Measurements from ENCODE around the gene UBE2U. TPM values are rescaled to one million over a fixed set of nuclear protein-coding genes. Genes with fewer than 3 reads are reported as not detected.

The UBE2U gene
- total and polyA plus RNA-seq, 2 experiments from 2014 or later = not detected

DNA sequence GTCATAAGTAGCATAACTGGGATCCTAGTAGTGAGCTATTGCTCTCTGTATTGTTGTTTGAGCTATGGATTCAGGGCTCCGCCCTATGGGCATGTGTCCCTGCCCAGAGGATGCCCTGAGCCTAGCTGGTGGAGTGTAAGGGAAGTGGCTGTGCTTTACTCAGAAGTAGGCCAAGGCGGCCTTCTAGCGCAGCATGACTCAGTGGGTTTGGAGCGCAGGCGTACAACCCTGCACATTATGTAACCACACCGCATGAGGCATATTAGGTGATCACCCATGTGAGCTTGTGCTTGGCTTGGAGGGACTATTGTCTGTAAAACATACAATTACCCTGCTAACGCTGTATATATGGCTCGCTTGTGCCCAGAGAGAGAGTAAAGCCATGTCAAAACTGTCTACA, 11.1 kb upstream of the UBE2U start:
- Histone ChIP-seq H3K9ac (no peak overlapping the region), H3K4me1 (ENCODE audit: insufficient read depth) (peaks cover 14% of the 10 kb centered on the region), H2AFZ (no peak overlapping the region), H3K79me2 (ENCODE audit: insufficient read depth) (no peaks in the 10 kb centered on the region), H3K27me3 (replicated peaks; ENCODE audit: insufficient read depth) (no peaks in the 10 kb centered on the region), H3K4me3 (no peak overlapping the region), H3K27ac (no peak overlapping the region), H4K20me1 (ENCODE audit: insufficient read depth) (no peaks in the 10 kb centered on the region), H3K9me2 (ENCODE audit: insufficient read depth) (no peaks in the 10 kb centered on the region), H3K9me3 (ENCODE audit: low read depth) (no peaks in the 10 kb centered on the region), H3F3A (ENCODE audit: insufficient read depth) (0 out of 2 replicates have a peak, but pooled peaks cover 7% of the 10 kb centered on the region), H3K4me2 (ENCODE audit: unreplicated experiment) (no peak overlapping the region), H3K36me3 (ENCODE audit: low read depth) (no peaks in the 10 kb centered on the region)
- TF ChIP-seq EZH2 (IDR thresholded peaks at IDR 0.05; ENCODE audit: insufficient read depth, poor library complexity, severe bottlenecking) = no peak
- TF ChIP-seq EZH2phosphoT487 (IDR thresholded peaks at IDR 0.05; ENCODE audit: insufficient read depth, low read depth) = no peak
- 94 to 97% methylated on average over 8 of the region's 8 CpGs for WGBS, 2 experiments (ENCODE audit: low coverage in 1 of 2, low lambda C conversion rate in 2 of 2, missing lambda C conversion rate in 2 of 2)
- DNase-seq = no peak
- in situ Hi-C loops (cut with MboI) = no loop called here

DNA sequence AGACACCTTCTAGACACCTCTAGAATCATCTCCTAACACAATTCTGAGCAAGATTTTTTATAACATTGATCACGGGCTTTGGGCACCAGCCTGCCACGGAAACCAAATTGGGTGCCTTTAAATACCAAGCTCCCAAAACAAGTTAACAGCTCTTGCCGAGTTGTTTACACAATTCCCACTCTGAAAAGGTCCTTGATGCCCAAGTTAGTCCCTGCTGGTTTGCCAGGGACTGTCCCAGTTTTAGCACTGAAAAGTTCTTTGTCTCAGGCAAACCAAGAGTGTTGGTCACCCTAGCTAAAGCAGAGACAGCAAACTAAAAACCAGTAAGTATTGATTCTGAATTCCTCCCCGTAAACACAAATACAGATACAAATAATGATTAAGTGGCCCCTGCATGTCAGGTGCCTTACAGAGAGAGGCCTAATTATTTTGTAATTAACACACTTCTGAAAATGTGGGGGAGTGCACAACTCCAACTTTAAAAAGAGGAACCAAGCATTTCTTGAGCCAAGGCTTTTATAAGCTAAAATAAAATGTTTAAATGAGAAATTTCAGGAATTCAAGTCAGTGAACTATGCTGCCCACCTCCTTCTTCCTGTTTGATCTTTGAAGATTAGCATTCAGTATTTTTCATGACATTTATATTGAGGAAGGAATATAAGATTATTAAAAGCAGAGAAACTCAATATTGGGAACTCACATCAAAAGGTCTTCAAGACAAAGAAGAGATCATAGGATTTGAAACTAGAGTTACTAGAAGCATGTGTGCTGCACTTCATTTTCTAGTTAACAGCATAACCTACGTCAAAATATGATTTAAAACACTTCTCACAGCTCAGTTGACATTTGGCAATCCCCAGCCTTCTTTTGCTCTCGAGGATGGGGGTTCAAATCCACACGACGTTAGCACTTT, 9.0 kb upstream of the UBE2U start:
- TF ChIP-seq EZH2phosphoT487 (IDR thresholded peaks at IDR 0.05; ENCODE audit: insufficient read depth, low read depth) (no peak), EZH2 (IDR thresholded peaks at IDR 0.05; ENCODE audit: insufficient read depth, poor library complexity, severe bottlenecking) (no peak)
- no peak overlapping the region for H3K4me3 ChIP-seq
- no peaks in the 10 kb centered on the region for H4K20me1 ChIP-seq (ENCODE audit: insufficient read depth)
- no peak for DNase-seq
- no peak overlapping the region for H3K27ac ChIP-seq
- H3K36me3 ChIP-seq (ENCODE audit: low read depth) = no peaks in the 10 kb centered on the region
- no peaks in the 10 kb centered on the region for H3K79me2 ChIP-seq (ENCODE audit: insufficient read depth)
- H3K9me3 ChIP-seq (ENCODE audit: low read depth) = no peaks in the 10 kb centered on the region
- peaks cover 14% of the 10 kb centered on the region for H3K4me1 ChIP-seq (ENCODE audit: insufficient read depth)
- 0 out of 2 replicates have a peak, but pooled peaks cover 7% of the 10 kb centered on the region for H3F3A ChIP-seq (ENCODE audit: insufficient read depth)
- H3K9ac ChIP-seq = no peak overlapping the region
- H3K4me2 ChIP-seq (ENCODE audit: unreplicated experiment) = peak overlapping the region; percentile 23
- no peaks in the 10 kb centered on the region for H3K9me2 ChIP-seq (ENCODE audit: insufficient read depth)
- in situ Hi-C loops (cut with MboI) = no loop called here
- H2AFZ ChIP-seq = peak overlapping the region; percentile 69
- 32 to 34% methylated on average over 8 of the region's 8 CpGs for WGBS, 2 experiments (ENCODE audit: low coverage in 1 of 2, low lambda C conversion rate in 2 of 2, missing lambda C conversion rate in 2 of 2)
- no peaks in the 10 kb centered on the region for H3K27me3 ChIP-seq (replicated peaks; ENCODE audit: insufficient read depth)

- 14 to 16% methylated on average over 1 of the region's 1 CpG for WGBS, 2 experiments (ENCODE audit: low coverage in 1 of 2, low lambda C conversion rate in 2 of 2, missing lambda C conversion rate in 2 of 2)
- no peak overlapping the region for H3K27ac ChIP-seq
- DNase-seq = peak; percentile 44
- H3F3A ChIP-seq (ENCODE audit: insufficient read depth) = 0 out of 2 replicates have a peak, but pooled peaks cover 7% of the 10 kb centered on the region
- peak overlapping the region; percentile 69 for H2AFZ ChIP-seq
- H3K4me3 ChIP-seq = no peak overlapping the region
- H3K4me2 ChIP-seq (ENCODE audit: unreplicated experiment) = peak overlapping the region; percentile 23
- no peaks in the 10 kb centered on the region for H3K79me2 ChIP-seq (ENCODE audit: insufficient read depth)
- H3K27me3 ChIP-seq (replicated peaks; ENCODE audit: insufficient read depth) = no peaks in the 10 kb centered on the region
- H4K20me1 ChIP-seq (ENCODE audit: insufficient read depth) = no peaks in the 10 kb centered on the region
- TF ChIP-seq EZH2phosphoT487 (IDR thresholded peaks at IDR 0.05; ENCODE audit: insufficient read depth, low read depth) = no peak
- no peak for TF ChIP-seq EZH2 (IDR thresholded peaks at IDR 0.05; ENCODE audit: insufficient read depth, poor library complexity, severe bottlenecking)
- peaks cover 14% of the 10 kb centered on the region for H3K4me1 ChIP-seq (ENCODE audit: insufficient read depth)
- H3K9me2 ChIP-seq (ENCODE audit: insufficient read depth) = no peaks in the 10 kb centered on the region
- no peaks in the 10 kb centered on the region for H3K9me3 ChIP-seq (ENCODE audit: low read depth)
- no peak overlapping the region for H3K9ac ChIP-seq
- H3K36me3 ChIP-seq (ENCODE audit: low read depth) = no peaks in the 10 kb centered on the region
- in situ Hi-C loops (cut with MboI) = no loop called here
These were observed 8.4 kb upstream of the UBE2U start for GRCh38 chr1:64195081-64195395.

GRCh38 chr1:64196074-64196870, 7.2 kb upstream of the UBE2U start:
- Histone ChIP-seq H3K9me3 (ENCODE audit: low read depth) (no peaks in the 10 kb centered on the region), H3K4me1 (ENCODE audit: insufficient read depth) (peaks cover 14% of the 10 kb centered on the region), H3K27ac (no peak overlapping the region), H2AFZ (no peak overlapping the region), H3F3A (ENCODE audit: insufficient read depth) (0 out of 2 replicates have a peak, but pooled peaks cover 7% of the 10 kb centered on the region), H3K27me3 (replicated peaks; ENCODE audit: insufficient read depth) (no peaks in the 10 kb centered on the region), H3K4me3 (no peak overlapping the region), H3K79me2 (ENCODE audit: insufficient read depth) (no peaks in the 10 kb centered on the region), H3K9me2 (ENCODE audit: insufficient read depth) (no peaks in the 10 kb centered on the region), H3K4me2 (ENCODE audit: unreplicated experiment) (no peak overlapping the region), H3K36me3 (ENCODE audit: low read depth) (no peaks in the 10 kb centered on the region), H3K9ac (no peak overlapping the region), H4K20me1 (ENCODE audit: insufficient read depth) (no peaks in the 10 kb centered on the region)
- TF ChIP-seq EZH2 (IDR thresholded peaks at IDR 0.05; ENCODE audit: insufficient read depth, poor library complexity, severe bottlenecking) (no peak), EZH2phosphoT487 (IDR thresholded peaks at IDR 0.05; ENCODE audit: insufficient read depth, low read depth) (no peak)
- 65 to 66% methylated on average over 8 of the region's 8 CpGs for WGBS, 2 experiments (ENCODE audit: low coverage in 1 of 2, low lambda C conversion rate in 2 of 2, missing lambda C conversion rate in 2 of 2)
- in situ Hi-C loops (cut with MboI) = no loop called here
- no peak for DNase-seq

Data from GM23248 (cell line).